Right atrium auricular region (tissue), 2 donors: ENCODE data around the gene PRIMPOL. TPM values are rescaled to one million over a fixed set of nuclear protein-coding genes. Genes with fewer than 3 reads are reported as not detected.

Source experiments
- DNase-seq: peaks from one replicate; pipeline ENCODE4 v3.0.0-alpha.2; 2019; ENCODE audit warnings: low spot score
- H3K27ac ChIP-seq, 2 donors: fragments of 200-600 bp; sonication (generic); 1 replicate in 1 of 2; 2 replicates in 1 of 2; pipeline ENCODE4 v1.5.1; 2016 to 2019
- H3K27me3 ChIP-seq, 2 donors: fragments of 200-600 bp; sonication (generic); one replicate each; pipeline versions ENCODE4 v1.5.1 to v1.6.0; 2017 to 2019
- H3K36me3 ChIP-seq: fragments of 200-600 bp; sonication (generic); one replicate; pipeline ENCODE4 v1.5.1; 2016
- H3K4me1 ChIP-seq, 2 donors: fragments of 200-600 bp; sonication (generic); one replicate each; pipeline versions ENCODE4 v1.5.1 to v1.6.0; 2017 to 2019
- H3K4me3 ChIP-seq, 2 donors: fragments of 200-600 bp; sonication (generic); 1 replicate in 1 of 2; 2 replicates in 1 of 2; pipeline ENCODE4 v1.5.1; 2017 to 2019; ENCODE audit warnings: mild to moderate bottlenecking in 1 of 2, moderate library complexity in 1 of 2
- H3K9me3 ChIP-seq, 2 donors: fragments of 200-600 bp; sonication (generic); one replicate each; pipeline ENCODE4 v1.5.1; 2019
- total RNA-seq, 2 donors: library from RNA; depleted of rRNA; stranded (reverse); fragments of >200 nt; gene quantifications; one replicate each; pipeline ENCODE4 v1.1.0, GENCODE V29; 2016
- TF ChIP-seq, protein P1 (sequence below), 2 donors: fragments of 200-600 bp; sonication (generic); IDR thresholded peaks; one replicate each; pipeline ENCODE4 v1.5.1; 2019; ENCODE audit warnings: antibody characterized with exemption in 2 of 2

Gene PRIMPOL
- total RNA-seq, 2 donors from 2014 or later = 7.1 to 15.2 TPM

DNA sequence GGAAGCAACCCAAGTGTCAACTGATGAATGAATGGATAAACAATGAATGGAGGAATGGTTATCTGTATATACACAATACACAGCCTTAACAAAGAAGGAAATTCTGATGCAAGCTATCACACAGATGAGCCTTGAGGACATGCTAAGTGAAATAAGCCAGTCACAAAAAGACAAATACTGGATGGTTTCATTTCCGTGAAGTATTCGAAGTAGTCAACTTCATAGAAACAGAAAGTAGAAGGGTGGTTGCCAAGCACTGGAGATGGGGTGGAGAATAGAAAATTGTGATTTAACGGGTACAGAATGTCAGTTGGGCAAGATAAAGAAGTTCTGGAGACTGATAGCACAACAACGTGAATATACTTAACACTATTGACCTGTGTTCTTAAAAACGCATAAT lies 56.2 kb downstream of the PRIMPOL start:
- no peak overlapping the region for H3K27ac ChIP-seq
- no peaks in the 10 kb centered on the region for H3K4me1 ChIP-seq
- no peaks in the 10 kb centered on the region for H3K27me3 ChIP-seq
- TF ChIP-seq, protein P1, sequence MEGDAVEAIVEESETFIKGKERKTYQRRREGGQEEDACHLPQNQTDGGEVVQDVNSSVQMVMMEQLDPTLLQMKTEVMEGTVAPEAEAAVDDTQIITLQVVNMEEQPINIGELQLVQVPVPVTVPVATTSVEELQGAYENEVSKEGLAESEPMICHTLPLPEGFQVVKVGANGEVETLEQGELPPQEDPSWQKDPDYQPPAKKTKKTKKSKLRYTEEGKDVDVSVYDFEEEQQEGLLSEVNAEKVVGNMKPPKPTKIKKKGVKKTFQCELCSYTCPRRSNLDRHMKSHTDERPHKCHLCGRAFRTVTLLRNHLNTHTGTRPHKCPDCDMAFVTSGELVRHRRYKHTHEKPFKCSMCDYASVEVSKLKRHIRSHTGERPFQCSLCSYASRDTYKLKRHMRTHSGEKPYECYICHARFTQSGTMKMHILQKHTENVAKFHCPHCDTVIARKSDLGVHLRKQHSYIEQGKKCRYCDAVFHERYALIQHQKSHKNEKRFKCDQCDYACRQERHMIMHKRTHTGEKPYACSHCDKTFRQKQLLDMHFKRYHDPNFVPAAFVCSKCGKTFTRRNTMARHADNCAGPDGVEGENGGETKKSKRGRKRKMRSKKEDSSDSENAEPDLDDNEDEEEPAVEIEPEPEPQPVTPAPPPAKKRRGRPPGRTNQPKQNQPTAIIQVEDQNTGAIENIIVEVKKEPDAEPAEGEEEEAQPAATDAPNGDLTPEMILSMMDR (IDR thresholded peaks at IDR 0.05) = no peak
- DNase-seq = no peak
- no peak overlapping the region for H3K4me3 ChIP-seq
- no peaks in the 10 kb centered on the region for H3K9me3 ChIP-seq
- no peaks in the 10 kb centered on the region for H3K36me3 ChIP-seq

DNA sequence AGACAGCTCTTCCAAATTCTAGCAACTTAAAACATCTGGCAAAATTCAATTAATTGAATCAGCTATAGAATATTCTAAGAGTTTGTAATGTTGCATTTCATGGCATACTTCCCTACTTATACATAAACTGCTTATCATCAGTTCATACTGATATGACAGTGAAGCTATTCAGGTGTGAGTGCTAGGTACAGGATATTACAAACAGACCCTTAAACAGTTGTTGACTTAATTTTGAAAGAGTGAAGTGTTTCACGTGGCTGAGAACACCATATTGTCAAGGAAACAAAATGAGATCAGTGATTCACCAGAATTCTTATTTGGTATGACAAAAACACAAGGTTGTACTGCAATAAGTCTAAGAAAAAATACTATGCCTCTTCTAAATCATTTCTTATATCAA lies 56.9 kb downstream of the PRIMPOL start:
- DNase-seq = no peak
- Histone ChIP-seq H3K27ac (no peak overlapping the region), H3K4me3 (no peak overlapping the region), H3K36me3 (no peaks in the 10 kb centered on the region), H3K27me3 (no peaks in the 10 kb centered on the region), H3K4me1 (no peaks in the 10 kb centered on the region), H3K9me3 (no peaks in the 10 kb centered on the region)
- TF ChIP-seq, protein P1 (IDR thresholded peaks at IDR 0.05) = no peak

DNA sequence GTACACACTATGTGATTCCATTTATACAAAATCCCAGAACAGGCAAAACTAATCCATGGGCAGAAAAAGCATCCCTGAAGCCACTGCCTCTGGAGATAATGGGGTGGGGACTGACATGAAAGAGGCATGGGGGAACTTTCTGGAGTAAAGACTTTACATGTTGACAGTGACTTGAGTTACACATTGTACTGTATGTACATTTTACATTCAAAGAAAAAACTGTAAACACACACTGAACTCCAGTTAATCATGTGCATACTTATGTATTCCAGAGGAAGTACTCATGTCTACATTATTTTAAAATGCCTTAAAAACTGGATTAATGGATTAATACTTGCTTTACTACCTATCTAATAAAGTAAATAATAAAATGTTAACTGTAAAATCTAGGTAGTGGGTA lies 62.8 kb downstream of the PRIMPOL start:
- Histone ChIP-seq H3K36me3 (no peaks in the 10 kb centered on the region), H3K9me3 (no peaks in the 10 kb centered on the region), H3K4me1 (no peaks in the 10 kb centered on the region), H3K4me3 (no peak overlapping the region), H3K27ac (no peak overlapping the region), H3K27me3 (no peaks in the 10 kb centered on the region)
- TF ChIP-seq, protein P1 (IDR thresholded peaks at IDR 0.05) = no peak
- DNase-seq = no peak

DNA sequence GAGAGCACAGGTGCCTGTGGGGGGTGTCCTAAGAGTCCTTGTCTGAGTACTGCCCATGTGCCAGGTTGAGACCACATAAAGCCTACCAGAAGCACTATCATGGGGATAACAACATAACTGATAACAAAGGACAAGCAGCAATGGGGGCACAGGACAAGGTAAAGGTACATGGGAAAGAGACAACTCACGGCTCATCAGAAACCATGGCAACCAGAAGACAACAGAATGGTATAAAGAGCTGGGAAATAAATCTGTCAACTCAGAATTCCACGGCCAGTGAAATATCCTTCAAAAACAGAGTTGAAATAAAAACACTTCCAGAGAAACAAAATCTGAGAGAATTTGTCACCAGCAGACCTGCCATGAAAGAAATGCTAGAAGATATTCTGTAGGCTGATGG lies 64.3 kb downstream of the PRIMPOL start:
- H3K27ac ChIP-seq = no peak overlapping the region
- no peaks in the 10 kb centered on the region for H3K9me3 ChIP-seq
- no peak overlapping the region for H3K4me3 ChIP-seq
- TF ChIP-seq, protein P1 (IDR thresholded peaks at IDR 0.05) = no peak
- DNase-seq = no peak
- no peaks in the 10 kb centered on the region for H3K4me1 ChIP-seq
- H3K27me3 ChIP-seq = no peaks in the 10 kb centered on the region
- H3K36me3 ChIP-seq = no peaks in the 10 kb centered on the region

DNA sequence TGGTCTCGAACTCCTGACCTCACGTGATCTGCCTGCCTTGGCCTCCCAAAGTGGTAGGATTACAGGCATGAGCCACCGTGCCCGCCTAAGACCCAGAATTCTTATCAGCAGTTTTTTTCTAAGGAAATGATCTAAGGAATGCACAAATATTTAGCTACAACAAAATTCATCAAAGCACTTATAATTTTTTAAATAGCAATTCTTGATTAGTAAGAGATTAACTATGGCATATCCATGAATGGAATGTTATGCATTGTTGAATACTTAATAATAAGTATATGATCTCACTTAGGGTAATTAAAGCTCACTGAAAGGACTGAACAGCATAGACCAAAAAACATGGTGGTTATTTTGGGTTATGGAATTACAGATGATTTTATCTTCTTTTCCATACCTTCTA lies 66.0 kb downstream of the PRIMPOL start:
- TF ChIP-seq, protein P1 (IDR thresholded peaks at IDR 0.05) = no peak
- no peak for DNase-seq
- H3K36me3 ChIP-seq = no peaks in the 10 kb centered on the region

DNA sequence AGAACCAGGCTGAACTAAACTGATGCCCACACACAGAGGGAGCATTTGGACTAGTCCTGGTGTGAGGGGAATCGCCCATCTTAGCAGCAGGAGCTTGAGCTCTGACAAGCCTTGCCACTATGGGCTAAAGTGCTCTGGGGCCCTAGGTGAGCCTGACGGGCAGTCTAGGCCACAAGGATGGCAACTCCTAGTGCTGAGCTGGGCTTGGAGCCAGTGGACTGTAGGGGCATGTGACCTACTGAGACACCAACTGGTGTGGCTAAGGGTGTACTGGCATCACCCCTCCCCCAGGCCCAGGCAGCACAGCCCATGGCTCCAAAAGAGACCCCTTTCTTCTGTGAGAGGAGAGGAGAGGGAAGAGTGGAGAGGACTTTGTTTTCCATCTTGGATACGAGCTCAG lies 69.9 kb downstream of the PRIMPOL start:
- TF ChIP-seq, protein P1 (IDR thresholded peaks at IDR 0.05) = no peak
- Histone ChIP-seq H3K27ac (no peak overlapping the region), H3K9me3 (no peaks in the 10 kb centered on the region), H3K27me3 (no peaks in the 10 kb centered on the region), H3K4me1 (no peaks in the 10 kb centered on the region), H3K36me3 (no peaks in the 10 kb centered on the region), H3K4me3 (no peak overlapping the region)
- no peak for DNase-seq

More for the DNA sequence above, 66.0 kb downstream of the PRIMPOL start:
- Histone ChIP-seq H3K27ac (no peak overlapping the region), H3K4me3 (no peak overlapping the region), H3K9me3 (no peaks in the 10 kb centered on the region), H3K4me1 (no peaks in the 10 kb centered on the region), H3K27me3 (no peaks in the 10 kb centered on the region)
